KOPT-K1 (cell line): Measurements from ENCODE around the gene ARHGAP9.

Source experiments
- H3K27ac ChIP-seq: fragments of 200-600 bp; sonication (generic); 2 replicates; pipeline ENCODE4 v1.5.1; 2016; ENCODE audit warnings: antibody characterized with exemption, mild to moderate bottlenecking, low read depth, low read length; ENCODE audit not compliant: poor library complexity, severe bottlenecking
- H3K36me3 ChIP-seq: fragments of 200-600 bp; sonication (generic); 2 replicates; pipeline ENCODE4 v1.5.1; 2017; ENCODE audit warnings: antibody characterized with exemption, mild to moderate bottlenecking, low read length, moderate library complexity; ENCODE audit not compliant: insufficient read depth
- H3K9me3 ChIP-seq: fragments of 200-600 bp; sonication (generic); 2 replicates; pipeline ENCODE4 v1.5.1; 2017; ENCODE audit warnings: antibody characterized with exemption, low read length, mild to moderate bottlenecking; ENCODE audit not compliant: insufficient read depth, poor library complexity, severe bottlenecking

The ARHGAP9 gene

GRCh38 chr12:57479376-57480115, at the start of gene ARHGAP9:
Gene ARHGAP9 (minus strand): TSS chr12:57479866. CDS start chr12:57479406, 460 bp downstream.
- Histone ChIP-seq H3K36me3 (peaks cover 20% of the 10 kb centered on the region), H3K27ac (peak within 1 kb of the TSS; percentile 94), H3K9me3 (no peaks in the 10 kb centered on the region)

- Histone ChIP-seq H3K27ac (no peak overlapping the region), H3K36me3 (peaks cover 99% of the 10 kb centered on the region), H3K9me3 (no peaks in the 10 kb centered on the region)
These were observed 49.3 kb upstream of the ARHGAP9 start for GRCh38 chr12:57528831-57529555.

GRCh38 chr12:57528176-57528575, 48.5 kb upstream of the ARHGAP9 start:
- Histone ChIP-seq H3K9me3 (no peaks in the 10 kb centered on the region), H3K27ac (no peak overlapping the region), H3K36me3 (peaks cover 92% of the 10 kb centered on the region)

- Histone ChIP-seq H3K27ac (no peak overlapping the region), H3K36me3 (peaks cover 82% of the 10 kb centered on the region), H3K9me3 (no peaks in the 10 kb centered on the region)
These were observed 47.5 kb upstream of the ARHGAP9 start for GRCh38 chr12:57527184-57527583.

- Histone ChIP-seq H3K36me3 (peaks cover 76% of the 10 kb centered on the region), H3K27ac (no peak overlapping the region), H3K9me3 (no peaks in the 10 kb centered on the region)
These were observed 46.9 kb upstream of the ARHGAP9 start for GRCh38 chr12:57526477-57527126.

- Histone ChIP-seq H3K27ac (no peak overlapping the region), H3K9me3 (no peaks in the 10 kb centered on the region), H3K36me3 (peaks cover 68% of the 10 kb centered on the region)
These were observed 46.1 kb upstream of the ARHGAP9 start for GRCh38 chr12:57525615-57526383.

GRCh38 chr12:57524814-57525614, 45.3 kb upstream of the ARHGAP9 start:
- H3K9me3 ChIP-seq, result no peaks in the 10 kb centered on the region
- H3K27ac ChIP-seq, result peak overlapping the region; percentile 96
- peaks cover 60% of the 10 kb centered on the region for H3K36me3 ChIP-seq

GRCh38 chr12:57523706-57524614, 44.3 kb upstream of the ARHGAP9 start:
- no peaks in the 10 kb centered on the region for H3K9me3 ChIP-seq
- peaks cover 57% of the 10 kb centered on the region for H3K36me3 ChIP-seq
- H3K27ac ChIP-seq, result peak overlapping the region; percentile 96

GRCh38 chr12:57522887-57523705, 43.4 kb upstream of the ARHGAP9 start:
- H3K36me3 ChIP-seq, result peaks cover 57% of the 10 kb centered on the region

GRCh38 chr12:57522011-57522886, 42.6 kb upstream of the ARHGAP9 start, which contains the start of gene MBD6:
Gene MBD6 (plus strand): TSS chr12:57522824. CDS start chr12:57524304, 1,480 bp downstream.
- Histone ChIP-seq H3K36me3 (peaks cover 57% of the 10 kb centered on the region), H3K9me3 (no peaks in the 10 kb centered on the region), H3K27ac (peak within 1 kb of the TSS; percentile 96)

More at GRCh38 chr12:57522887-57523705, 43.4 kb upstream of the ARHGAP9 start:
- peak overlapping the region; percentile 96 for H3K27ac ChIP-seq
- H3K9me3 ChIP-seq, result no peaks in the 10 kb centered on the region

- Histone ChIP-seq H3K9me3 (no peaks in the 10 kb centered on the region), H3K36me3 (peaks cover 57% of the 10 kb centered on the region), H3K27ac (peak overlapping the region; percentile 96)
These were observed 41.9 kb upstream of the ARHGAP9 start for GRCh38 chr12:57521525-57522010.
